Renal cortical epithelial cell (primary cell): Measurements from ENCODE around the gene PHRF1. TPM values are rescaled to one million over a fixed set of nuclear protein-coding genes. Genes with fewer than 3 reads are reported as not detected.
A peak's percentile ranks its signal among the peaks of the same experiment; 100 is the strongest.

Source experiments
- DNase-seq: peaks from one replicate; pipeline ENCODE4 v3.0.0-alpha.2; 2011; ENCODE audit warnings: low read depth
- total RNA-seq: library from RNA; depleted of rRNA; stranded (reverse); fragments of >200 nt; gene quantifications from 2 replicates; pipeline ENCODE4 v1.2.3, GENCODE V29; 2014

PHRF1 gene
- total RNA-seq, 1 donor from 2014 or later, result 40.9 TPM

DNA sequence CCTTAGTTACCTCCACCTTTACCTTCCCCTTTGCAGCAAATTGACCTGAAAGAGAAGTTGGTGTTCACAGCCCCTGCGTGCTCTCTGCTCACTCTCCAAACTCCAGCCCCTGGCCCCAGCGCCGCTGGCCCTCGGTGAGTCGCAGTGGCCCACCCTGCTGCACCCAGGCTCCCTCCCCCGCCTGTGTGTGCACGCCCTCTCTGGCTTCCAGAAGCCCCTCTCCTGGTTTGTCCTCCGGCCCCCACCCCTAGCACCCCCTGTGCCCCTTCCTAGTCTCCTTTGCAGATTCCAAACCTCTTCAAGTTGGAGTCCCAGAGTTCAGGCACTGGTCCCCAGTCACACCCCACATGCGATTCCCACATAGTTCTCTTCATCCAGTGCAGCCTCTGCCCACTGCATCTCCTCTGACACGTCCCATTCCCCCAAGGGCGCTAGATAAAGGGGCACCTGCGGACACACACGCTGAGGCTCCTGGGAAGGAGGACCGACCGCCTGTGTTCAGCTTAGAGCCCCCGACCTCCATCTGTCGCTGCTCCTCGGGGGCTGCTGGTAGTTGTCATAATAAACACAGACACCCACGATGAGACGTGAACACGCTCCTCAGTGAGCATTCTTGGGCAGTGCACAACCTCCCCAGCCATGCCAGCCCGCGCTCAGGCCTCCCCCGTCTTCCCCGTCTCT lies 1.5 kb upstream of the PHRF1 start:
- DNase-seq, result no peak

- no peak for DNase-seq
Measured at GRCh38 chr11:575313-575995, 816 bp upstream of the PHRF1 start.

DNA sequence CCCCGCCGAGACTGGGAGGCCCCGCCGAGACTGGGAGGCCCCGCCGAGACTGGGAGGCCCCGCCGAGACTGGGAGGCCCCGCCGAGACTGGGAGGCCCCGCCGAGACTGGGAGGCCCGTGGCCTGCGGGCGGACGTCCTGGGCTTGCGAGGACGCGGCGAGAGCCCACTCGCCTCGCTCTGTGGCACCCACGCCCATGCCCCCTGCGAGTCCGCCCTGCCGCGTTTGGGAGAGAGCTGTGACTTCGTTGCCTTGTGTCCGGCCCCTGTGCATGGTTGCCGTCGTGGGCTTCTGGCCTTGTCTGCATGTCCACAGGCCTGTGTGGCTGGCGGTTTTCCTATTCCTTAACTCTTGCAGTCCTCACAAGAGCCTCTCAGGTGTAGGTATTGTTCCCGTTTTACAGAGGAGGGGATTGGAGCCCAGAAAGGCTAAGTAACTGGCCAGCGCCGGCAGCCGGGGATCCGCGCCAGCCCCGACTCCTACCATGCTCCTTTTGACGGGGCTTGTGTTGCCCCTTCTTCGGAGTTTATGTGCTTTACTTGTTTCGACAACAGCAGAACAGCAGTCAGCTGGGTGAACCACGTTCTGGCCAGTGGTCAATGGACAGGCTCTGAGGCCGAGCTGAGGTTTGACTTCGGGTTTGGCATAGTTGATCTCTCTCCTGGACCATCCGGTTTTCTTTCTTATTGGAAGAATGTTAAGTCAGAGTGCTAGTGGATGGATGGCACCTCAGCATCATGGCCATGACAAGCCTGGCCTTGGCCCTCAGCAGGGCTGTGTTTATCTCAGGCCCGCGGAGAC lies 741 bp downstream of the PHRF1 start:
- no peak for DNase-seq

GRCh38 chr11:577611-577894 lies 1.3 kb downstream of the PHRF1 start:
- DNase-seq, result no peak

- no peak for DNase-seq
Measured at GRCh38 chr11:578276-579035, 2.2 kb downstream of the PHRF1 start.

DNA sequence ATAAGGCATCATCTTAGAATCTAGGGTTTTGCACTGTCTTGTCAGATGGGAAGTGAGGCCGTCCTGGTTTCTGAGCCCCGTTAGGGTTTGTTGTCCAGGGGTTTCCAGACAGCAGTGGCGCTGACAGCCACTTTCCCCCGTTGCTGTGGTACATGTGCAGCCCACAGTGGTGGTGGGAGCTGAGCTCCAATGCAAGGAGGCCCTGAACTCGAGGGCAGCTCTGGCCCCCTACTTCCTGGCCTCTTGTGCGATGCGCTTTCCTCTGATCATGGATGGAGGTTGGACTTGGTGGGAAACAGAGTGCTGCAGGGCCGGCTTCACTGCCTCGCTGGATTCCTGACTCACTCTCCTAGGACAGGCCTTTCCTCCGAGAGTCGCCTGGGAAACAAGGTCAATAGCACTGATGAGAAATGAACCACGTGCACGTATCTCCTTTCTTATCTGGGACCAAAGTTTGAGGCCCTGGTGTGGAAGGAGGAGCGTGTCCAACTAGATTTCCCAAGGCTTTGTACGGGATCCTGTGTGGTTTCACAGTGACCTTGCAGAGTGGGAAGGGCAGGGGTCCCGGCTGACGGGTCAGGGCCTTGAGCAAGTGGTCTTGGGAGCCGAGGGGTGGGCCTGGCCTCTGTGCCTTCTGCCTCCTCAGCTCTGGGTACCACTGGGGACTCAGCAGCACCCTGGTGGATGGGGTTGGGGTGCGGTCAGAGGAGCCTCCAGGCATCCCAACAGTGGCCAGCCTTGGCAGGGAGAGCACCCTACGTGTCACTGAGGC lies 3.7 kb downstream of the PHRF1 start:
- DNase-seq, result peak; percentile 29

- no peak for DNase-seq
Measured at GRCh38 chr11:581342-581741, 5.1 kb downstream of the PHRF1 start.

DNA sequence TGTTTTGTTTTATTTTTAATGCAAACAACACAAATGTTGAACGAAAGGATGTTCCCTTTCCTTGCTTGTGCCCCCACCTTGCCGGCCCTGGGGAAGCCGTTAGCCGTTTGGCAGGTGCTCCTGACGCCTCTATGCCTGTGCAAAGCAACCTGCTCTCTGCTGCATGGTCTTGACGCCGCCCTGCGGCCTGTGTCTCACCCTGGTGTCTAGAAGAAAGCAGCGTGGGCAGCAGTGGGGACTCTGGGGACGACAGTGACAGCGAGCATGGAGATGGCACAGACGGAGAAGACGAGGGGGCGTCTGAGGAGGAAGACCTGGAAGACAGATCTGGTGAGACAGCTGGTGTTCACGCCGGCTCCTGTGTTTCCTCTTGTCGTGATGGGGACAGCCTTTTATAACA lies 5.5 kb downstream of the PHRF1 start:
- DNase-seq, result no peak

DNA sequence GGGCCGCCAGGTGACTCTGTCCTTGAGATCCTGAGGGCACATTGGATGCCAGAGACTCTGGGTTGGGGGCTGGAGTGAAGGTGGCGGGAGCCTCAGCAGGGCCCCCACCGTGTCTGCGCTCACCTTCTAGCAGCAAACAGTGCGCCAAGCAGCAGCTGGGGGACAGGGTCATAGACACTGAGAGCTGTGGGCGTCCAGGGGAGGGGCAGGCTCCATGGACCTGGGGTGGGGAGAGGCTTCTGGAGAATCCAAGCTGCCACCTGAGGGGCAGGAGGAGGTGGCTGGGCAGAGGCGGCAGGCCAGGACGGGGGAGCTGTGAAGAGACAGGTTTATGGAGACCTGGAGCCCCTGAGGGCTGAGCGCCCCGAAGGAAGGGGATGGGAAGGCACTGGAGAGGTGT lies 8.0 kb downstream of the PHRF1 start:
- no peak for DNase-seq

GRCh38 chr11:586376-587316 lies 10.4 kb downstream of the PHRF1 start:
- DNase-seq, result no peak

DNA sequence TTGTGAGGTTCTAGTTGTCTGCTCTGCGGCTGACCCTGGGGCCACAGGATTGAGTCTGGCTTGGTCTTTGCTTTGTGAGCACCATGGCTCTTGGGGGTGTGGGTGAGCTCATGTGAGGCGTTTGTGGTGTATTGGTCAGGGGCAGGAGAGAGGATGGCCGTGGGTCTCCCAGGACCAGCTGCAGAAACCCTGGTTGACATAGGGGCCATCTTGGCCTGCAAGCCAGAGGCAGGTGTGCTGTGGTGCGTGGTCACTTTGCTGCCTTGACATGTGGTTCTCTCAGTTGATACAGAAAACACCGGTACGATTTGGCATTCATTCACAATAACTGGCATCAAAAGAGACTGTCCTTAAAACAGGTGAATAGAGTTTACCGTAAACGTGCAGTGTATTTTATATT lies 11.3 kb downstream of the PHRF1 start:
- no peak for DNase-seq

DNA sequence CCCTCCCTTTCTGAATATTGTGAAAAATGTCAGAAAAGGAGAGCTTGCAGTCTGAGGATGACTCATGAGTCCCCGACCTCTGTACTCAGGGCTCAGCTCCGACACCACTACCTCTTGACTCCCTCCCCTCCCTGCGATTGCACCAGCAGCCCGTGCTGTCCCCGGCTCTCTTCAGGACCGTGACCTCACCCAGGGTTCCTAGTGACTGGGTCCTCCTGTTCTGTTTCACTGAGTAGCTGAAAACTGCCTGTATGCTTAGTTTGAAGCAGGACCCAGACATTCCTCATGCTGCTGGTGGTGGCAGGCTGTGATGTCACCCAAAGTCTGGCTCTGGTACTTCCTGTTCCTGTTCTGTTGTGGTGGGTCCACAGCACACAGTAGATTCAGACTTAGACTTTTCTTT lies 11.7 kb downstream of the PHRF1 start:
- DNase-seq, result peak; percentile 85

DNA sequence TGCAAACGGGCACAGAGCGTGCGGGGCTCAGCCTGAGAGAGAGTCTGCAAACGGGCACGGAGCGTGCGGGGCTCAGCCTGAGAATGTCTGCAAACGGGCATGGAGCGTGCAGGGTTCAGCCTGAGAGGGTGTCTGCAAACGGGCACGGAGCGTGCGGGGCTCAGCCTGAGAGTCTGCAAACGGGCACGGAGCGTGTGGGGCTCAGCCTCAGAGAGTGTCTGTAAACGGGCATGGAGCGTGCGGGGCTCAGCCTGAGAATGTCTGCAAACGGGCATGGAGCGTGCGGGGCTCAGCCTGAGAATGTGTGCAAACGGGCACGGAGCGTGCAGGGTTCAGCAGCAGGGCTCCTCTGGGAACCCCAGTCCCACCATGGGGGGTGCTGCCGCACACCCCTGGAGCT lies 13.5 kb downstream of the PHRF1 start:
- DNase-seq, result no peak

GRCh38 chr11:590997-591396 lies 14.7 kb downstream of the PHRF1 start:
- DNase-seq, result no peak

DNA sequence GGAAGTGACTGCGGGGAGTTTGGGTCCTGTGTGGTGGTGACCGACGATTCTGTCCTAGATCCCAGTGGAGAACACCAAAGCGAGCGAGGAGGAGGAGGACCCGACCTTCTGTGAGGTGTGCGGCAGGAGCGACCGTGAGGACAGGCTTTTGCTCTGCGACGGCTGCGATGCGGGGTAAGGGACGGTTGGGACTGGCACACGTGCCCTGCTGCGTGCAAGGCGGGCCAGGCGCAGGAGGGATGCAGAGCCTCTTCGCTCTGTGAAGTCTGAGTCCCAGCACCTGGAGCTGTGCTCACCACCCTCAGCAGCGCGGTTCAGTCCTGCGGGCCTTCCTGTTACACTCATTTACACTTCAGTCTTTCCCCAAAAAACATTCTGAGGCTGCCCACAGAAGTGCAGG lies 16.2 kb downstream of the PHRF1 start:
- DNase-seq, result no peak

DNA sequence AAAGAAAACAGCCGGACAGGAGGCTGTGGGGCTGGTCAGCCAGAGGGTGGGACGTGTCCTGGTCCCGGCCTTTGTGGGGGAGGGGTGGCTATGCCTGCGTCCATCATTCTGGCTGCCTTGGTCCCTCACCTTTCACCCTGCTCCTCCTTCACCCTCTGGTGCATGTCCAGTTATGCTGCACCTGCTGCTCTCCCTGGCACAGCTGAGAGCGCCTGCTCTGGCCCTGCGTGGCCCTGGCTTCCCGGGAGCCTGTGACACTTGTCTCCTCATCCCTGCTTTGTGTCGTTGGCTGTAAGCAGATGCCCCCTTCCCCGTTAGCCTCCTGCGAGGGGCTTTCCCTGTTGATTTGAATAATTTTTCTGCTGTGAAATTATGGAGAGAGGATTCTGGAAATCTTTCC lies 16.6 kb downstream of the PHRF1 start:
- no peak for DNase-seq

DNA sequence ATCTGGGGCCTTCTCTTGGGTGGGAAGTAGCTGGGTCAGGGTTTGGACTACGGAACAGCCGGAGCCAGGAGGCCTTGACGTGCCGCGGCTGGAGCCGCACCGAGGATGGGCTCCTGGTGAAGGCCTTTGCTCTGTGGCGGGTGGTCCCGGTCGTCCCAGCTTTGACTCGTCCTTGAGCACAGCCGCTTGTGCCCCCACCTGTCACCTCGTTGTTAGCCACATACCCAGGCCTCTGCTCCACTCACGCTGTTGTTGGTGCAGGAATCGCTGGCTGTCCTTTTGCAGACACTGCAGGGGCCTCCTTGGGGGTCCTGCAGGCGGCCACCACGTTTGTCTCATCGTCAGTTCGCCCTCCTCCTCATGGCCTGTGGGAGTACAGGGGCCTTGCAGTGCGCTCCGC lies 17.1 kb downstream of the PHRF1 start:
- DNase-seq, result no peak

DNA sequence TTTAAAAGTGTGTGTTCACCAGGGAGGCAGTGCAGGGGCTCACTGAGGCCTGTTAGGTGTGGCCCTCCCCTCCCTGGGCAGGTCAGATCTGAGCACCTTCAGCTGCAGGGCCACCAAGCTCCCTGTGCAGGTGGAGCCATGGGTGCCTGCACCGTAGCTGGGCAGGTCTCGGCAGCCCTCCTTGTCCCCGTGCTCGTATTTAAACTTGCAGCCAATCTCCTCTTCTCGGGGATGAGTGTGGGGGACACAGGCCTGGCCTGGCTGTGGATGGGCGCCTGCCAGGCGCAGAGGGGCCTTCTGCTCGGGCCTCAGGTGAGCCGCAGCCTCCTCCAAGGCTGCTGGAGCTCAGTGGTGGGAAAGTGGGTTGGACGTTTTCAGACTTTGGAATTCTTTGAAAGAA lies 19.1 kb downstream of the PHRF1 start:
- no peak for DNase-seq

DNA sequence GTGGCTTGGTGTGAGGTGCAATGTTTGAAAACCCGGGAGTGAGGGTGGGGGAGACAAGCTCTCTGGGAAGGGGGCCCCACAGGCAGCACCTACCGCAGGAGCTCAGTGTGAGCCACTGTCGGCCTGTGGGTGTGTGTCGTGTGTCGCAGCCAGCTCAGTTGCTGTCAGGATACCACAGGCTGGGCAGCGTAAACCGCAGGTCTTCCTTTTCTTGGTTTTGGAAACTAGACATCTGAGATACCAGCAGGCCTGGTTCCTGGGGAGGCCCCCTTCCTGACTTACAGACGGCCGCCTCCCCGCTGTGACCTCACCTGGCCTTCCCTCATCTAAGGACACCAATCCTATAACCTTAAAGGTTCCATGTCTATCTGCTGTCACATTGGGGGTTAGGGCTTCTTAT lies 20.1 kb downstream of the PHRF1 start:
- DNase-seq, result no peak

GRCh38 chr11:597166-597725 lies 21.0 kb downstream of the PHRF1 start:
- no peak for DNase-seq
